ENCODE measurements around the gene SIPA1L3.
"Not testable (repeated sequence)": the region's sequence is repeated elsewhere in the genome, so short reads cannot be mapped to it uniquely, and the experiment has no call there.

Gene SIPA1L3

DNA sequence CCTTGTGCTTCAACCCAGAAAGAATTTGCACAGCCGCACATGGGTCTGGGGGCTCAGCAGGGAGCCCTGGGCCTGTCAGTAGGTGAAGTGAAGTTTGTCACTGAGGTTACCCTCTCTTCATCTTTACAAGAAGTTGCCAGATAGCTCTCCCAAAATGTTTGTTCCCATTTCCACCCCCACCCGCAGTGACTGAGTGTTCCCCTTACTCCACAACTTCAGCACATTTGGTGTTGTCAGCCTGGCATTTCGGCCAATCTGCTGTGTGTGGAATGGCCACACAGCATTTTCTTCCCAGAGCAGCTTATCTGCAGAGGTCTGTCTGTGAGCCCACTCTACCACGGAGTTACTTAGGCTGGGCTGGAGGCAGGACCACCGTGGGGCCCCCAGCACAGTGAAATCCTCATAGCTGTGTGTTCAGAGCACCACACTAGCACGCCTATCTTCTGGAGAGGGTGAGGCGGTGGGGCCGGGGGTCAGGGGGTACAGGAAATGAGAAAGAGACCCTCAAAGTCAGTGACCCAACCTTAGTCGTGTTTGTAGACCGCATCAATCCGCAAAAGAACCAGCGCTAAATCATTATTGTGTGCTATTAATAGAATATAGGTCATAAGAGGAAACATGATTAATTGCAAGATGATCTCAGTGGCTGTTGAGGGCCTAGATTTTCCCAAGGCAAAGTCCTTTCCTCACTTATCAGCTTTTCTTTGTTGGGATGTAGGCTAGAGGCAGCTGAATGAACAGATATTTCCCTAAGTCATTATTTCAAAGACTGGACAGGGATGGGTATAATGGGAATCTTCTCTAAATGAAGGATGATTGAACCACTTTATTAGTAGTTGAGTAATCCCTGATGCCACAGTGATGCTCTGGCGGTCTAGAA is 116.0 kb downstream of the SIPA1L3 start:
- no peak for DNase-seq

DNA sequence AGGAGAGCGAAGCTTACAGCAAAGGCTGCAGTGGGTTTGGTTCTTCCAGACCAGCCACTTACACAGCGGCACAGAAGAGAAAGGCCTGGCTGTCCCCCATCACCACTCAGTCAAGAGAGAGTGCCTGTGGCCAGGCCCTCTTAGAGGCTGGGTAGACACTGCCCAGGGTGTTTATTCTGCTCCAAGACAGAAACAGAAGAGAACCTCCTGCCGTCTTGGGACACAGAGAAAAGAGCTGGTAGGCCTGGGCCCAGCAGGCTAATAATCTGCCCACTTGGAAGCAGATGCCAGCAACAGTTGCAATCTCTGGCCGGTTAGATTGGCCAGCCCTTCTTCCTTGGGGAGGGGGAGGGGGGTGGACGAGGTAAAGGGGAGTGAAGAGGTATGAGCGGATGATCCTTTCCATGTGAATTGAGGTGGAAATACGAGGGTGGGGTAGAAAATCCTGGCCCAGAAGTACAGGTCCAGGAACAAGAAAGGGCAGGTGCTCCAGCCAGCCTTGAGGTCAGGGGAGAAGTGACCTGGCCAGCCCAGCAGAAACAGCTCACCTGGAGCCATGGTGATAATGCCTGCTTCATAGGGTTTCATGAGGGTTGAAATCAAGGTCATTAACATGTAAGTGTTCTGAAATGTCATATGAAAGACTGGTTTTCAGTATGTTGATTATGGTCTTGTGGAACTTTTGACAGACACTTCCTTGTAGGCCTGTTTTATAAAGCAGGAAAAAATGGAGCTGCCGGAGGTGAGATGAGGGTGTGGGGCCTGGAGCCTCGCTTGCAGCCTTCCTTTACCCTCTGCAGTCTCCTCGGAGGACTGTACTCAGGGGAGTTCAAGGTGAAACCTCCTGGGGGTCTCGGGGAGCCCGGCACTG is 116.9 kb downstream of the SIPA1L3 start:
- no peak for DNase-seq

DNA sequence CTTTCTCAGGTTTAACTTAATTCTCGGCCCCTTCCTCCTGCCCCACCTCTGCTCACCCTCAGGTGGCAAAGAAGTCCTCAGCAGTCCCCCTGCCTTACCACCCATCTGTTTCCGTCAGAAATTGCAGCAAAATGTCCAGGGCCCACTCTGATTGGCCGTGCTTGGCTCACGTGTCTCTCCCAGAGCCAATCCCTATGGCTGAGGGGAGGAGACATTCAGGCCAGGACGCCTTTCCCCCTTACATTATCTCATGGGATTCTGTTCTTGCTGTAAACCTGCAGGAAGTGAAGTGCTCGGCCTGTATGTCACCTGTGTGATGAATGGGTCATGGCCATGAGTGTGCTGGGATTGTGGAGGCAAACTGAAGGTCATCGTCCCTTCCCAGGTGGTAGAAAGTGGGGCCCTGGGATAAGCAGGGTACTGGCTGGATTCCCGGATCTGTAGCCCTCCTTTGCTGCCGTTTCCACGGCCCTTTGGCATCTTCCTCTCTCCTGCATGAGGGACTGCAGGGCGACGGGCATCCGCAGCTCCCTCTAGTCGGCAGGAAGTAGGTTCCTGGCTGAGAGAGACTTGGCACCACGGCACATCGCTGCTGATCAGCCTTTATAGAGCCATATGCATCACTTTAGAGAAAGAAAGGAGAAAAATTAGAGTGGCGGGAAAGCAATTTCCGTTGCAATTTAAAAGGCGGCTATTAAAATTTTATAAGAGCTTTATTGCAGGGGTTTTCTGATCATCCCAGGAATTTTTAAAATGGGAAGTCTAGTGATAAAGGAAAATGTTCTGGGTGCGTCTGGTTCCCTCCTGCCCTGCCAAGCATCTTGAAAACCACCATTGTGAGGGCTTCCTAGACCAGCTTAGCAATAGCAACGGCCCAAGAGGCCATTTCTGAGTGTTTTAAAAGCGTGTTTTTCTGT is 118.2 kb downstream of the SIPA1L3 start:
- no peak for DNase-seq

DNA sequence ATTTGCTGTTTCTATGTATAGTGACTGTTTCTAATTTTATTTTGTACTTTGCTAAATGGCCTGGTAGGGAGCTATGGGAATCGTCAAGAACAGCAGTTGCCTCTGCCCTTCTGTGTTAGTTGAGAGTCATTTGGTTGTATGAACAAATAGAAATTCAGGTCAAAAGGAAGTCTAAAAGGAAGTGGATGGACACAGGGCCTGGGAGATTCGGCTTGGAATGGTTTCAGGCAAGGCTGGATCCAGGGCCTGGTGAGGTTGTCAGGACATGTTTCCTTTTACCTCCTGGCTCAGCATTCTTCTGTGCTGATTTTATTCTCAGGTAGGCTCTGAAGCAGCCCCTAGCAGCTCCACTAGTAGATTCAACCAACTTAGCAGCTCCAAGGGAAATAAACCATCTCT is 118.9 kb downstream of the SIPA1L3 start:
- DNase-seq = no peak

DNA sequence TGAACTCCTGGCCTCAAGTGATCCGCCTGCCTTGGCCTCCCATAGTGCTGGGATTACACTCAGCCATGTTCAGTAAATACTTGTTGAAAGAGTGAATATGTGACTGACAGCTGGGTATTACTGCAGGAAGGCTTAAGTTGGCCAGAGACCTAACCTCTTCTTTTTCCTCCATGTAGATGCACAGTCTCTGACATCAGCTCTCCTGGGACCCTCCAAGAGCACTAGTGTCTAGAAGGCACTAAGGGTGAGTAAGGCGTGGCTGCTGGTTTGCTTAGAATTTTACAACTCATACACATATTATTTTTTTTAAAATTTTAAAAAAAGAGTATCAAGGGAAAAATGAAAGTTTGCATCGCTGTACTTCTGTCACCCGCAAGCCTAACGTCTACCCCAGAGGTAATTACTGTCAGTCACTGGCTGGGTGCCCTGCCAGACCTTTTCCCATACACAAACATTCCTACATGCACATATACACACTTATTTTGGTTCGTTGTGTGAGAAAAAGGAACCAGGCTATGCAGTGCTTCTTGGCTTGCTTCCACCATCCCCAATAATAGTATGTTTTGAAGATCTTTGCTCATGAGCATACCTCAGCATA is 122.0 kb downstream of the SIPA1L3 start:
- peak; percentile 70 for DNase-seq

DNA sequence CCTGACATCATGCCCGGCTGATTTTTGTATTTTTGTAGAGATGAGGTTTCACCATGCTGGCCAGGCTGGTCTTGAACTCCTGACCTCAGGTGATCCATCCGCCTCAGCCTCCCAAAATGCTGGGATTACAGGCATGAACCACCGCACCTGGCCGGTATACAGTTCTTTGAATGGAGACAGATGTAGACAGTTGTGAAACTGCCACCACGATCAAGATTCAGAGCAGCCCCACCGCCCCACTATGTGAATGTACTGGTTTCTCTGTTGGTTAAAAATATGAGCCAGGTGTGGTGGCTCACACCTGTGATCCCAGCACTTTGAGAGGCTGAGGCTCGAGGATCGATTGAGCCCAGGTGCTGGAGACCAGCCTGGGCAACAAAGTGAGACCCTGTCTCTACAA is 123.0 kb downstream of the SIPA1L3 start:
- DNase-seq = not testable (repeated sequence)

DNA sequence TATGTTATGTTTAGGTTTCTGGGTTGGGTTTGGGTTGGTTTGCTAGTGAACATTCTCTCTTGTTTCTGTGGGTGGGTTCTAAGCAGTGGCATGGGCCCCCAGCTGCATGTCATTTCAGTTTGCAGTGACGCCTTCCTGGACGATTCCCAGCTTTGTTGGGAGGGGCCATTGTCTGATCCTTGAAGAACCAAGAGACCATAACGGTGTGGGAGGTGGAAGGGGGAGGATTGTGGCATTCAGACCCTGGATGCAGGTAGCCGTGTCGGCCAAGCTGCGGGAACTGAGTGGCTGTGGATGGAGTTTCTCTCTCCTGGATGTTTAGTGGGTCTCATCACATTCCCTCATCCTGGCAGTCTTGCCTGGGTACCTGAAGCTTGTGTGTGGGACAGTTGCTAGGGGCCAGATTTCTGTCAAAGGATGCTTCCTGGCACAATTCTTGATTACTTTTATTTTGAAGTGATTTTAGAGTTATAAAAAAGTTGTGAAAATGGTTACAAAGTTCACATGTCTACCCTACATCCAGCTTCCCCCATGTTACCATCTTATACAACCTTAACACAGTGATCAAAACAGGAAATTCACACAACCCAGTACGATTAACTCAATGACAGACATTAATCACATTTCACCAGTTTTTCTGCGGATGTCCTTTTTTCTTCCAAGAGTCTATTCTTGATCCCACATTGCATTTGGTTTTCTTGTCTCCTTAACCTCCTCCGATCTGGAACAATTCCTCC is 123.8 kb downstream of the SIPA1L3 start:
- DNase-seq = no peak

DNA sequence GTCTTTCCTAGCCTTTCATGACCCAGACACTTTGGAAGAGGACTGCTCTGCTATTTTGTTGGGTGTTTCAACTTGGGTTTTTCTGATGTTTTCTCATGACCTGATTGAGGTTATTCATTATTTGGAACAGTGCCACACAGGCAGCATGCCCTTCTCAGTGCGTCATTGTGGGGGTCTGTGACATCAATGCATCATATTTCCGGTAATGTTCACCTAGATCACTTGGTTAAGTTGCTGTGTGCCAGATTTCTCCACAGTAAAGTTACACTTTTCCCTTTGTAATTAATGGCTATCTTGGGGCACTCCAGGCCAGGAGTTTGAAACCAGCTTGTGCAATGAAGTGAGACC is 124.4 kb downstream of the SIPA1L3 start:
- DNase-seq = no peak

DNA sequence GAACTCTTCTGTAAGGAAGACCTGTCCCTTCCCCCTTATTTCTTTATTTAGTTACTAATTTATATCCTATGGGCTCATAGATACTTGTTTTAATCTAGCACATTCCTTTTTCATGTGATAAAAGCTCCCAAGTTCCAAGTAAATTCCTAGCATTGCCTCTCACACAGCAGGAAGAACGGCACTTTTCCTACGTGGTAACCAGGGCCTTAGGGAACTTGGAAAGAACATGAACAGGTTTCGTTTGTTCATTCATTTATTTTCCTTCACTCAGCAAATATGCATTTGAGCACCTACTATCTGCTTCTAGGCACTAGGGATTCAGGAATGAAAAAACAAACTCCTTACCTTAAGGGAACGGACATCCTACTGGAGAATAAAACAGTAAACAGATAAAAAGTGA is 125.1 kb downstream of the SIPA1L3 start:
- no peak for DNase-seq

DNA sequence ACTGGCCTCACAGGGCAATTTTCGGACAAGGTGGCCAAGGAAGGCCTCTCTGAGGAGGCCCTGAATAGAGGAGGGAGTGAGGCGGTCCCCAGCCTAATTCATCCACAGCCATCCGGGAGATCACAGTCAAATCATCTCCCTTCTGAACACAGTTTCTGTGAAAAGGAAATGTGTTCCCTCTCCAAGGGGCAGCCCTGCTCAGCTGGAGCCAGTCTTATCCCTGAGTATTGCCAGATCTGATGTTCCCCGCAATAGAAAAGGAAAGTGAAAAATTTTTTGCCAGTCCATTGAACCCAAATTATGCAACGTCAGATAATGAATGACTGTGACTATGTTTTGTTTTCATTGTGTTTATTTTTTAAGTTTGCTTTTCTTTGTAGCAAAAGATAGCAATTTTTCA is 125.9 kb downstream of the SIPA1L3 start:
- DNase-seq = no peak

DNA sequence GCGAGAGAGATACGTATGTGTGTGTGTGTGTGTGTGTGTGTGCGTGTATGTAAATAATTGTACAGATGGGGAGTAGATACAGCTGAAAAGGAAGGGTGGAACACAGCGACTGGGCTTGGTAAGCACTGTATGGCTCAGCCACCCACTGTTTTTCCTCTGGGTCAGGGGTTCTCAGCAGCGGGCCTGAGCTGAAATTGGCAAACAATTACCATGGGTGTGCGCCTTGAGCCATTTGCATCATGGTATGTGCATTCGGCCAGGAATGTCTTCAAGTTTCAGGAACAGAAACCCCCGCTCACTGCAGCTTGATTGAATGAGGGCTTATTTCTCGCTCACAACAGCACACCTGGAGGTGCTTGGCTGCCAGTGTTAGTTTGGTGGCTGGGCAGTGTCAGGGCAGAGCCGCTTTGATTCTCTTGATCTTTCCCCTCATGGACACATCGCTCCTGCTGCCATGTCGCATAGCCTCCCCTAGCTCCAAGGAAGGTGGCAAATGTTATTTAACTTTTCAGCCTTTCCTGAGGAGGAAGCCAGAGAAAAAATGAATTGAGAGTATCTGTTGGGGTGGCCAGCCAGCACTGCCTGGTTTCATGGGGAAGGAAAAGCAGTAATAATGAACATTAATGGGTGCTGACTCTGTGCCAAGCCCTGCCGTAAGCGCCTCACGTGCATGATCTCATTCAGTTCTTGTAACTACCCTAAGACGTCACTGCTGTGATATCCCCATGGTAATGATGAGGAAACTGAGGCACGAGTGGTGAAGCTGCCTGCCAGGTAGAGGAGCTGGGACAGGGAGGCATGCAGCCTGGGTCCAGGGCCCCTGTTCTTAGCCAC is 126.9 kb downstream of the SIPA1L3 start:
- DNase-seq = no peak

DNA sequence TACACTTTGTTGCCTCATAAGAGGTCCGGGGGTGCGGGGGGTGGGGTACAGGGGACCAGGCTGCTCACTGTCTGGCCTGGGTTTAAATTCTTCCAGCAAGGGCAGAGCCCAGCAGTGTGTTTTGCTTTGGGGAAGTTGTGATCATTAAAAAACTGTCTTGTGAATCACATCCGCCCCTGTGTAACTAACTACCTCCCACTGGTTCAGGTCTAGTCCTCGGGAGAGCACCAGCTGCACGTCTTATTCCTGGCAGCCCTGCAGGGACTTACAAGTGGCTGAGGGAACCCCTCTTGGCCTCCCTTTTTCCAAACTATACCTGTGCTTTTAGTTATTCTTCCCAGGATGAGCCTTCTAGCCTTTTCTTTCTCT is 127.5 kb downstream of the SIPA1L3 start:
- no peak for DNase-seq

DNA sequence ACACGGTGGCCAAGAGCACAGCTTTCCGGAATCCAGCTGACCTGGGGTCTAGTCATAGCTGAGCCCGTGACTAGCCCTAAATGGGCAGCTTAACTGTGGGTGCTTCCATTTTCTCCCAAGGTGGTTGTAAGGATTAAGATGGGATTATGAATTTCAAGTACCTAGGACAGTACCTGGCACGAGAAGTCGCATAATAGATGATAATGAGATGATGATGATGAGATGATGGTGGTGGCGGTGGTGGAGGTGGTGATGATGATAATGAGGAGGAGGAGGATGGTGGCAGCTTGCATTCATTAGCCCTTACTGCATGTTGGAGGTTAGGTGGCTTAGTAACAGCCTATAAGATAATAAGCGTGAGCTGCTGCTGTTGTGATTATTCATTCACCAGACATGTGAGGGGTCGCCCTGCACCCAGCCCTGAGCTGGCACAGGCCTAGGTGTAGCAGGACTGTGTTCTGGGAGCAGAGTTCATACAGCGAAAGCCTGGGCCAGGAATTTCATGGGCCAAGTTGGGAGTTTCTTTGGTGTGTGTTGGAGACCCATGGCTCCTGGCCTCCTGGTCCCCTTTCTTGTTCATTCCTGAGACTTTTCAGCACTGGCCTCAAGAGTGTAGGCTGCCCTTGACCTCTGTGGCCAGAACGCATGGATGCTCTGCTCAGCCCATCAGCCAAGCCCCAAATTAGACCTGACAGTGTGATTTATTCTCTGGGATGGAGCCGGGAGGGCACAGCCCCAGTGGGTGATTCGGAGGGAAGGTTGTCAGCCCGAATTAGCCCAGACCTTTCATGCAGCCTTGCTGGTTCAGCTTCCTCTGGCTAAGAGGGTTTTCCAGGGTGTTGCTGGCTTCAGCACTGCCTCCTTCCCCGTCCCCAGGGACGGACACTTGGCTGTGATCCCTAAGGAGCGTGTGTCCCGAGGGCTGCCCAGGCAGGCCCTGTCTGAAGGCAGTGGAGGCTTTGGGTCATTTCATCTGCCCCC is 128.8 kb downstream of the SIPA1L3 start:
- peak; percentile 50 for DNase-seq

DNA sequence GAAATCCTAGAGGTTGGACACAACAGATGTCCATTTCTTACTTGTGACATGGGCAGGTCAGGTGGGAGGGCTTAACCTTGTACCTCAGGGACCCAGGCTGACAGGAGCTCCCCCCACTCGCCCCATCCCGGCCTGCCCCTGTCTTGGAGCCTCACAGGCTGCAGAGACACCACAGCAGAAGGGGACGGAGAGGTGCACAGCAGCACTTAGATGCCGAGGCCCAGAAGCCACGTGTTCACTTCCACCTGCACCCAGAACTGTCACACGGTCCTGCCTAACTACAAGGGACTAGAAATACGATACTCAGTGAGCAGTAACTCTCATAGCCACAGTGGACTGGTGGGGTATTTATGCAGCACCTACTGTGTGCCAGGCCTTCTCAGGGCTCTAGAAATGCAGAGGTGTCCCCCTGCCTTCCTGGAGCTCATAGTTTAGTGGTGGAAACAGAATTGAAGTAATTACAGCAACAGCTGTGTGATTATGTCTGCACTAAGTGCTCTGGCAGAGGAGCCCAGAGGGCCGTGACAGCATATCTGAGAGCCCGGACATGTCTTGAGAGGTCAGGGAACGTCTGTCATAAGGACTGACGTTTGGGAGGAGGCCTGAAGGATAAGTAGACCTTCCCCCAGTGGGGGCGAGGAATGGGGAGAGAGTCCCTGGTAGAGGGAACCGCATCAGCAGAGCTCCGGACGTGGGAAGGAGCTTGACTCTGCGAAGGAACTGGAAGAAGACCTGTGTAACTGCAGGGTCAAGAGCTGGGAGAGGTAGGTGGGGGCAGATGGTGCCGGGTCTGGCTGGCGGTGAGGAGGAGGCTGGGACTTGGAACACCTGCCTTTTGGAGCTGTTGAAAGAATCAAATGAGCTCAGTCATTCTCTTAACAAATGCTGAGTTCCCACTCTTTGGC is 130.0 kb downstream of the SIPA1L3 start:
- no peak for DNase-seq

DNA sequence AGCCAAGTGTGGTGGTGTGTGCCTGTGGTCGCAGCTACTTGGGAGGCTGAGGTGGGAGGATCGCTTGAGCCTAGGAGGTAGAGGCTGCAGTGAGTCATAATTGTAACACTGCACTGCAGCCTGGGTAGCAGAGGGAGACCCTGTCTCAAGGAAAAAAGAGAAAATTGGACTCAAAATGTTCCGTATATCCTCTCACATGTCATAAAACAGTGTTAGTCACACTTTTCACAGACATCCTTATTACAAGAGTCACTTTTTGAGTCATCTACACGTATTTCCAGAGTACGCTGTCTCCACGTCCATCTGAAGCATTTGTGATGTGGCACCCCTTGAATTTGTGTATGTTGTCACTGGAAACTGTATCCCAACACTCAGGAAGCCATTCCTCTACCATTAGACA is 133.0 kb downstream of the SIPA1L3 start:
- DNase-seq = no peak

DNA sequence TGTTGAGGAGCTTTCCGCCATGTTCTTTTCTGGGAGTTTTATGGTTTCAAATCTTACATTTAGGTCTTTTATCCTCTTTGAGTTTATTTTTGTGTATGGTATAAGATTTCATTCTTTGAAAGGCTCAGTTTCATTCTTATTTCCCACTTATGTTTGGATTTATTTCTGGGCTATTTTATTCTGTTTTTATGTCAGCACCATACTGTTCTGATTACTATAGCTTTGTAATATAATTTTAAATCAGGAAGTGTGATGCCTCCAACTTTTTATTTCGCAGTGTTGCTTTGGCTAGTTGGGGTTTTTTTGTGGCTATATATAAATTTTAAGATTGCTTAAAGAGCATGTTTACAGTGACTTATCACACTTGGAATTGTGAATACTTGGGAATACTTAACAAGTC is 135.1 kb downstream of the SIPA1L3 start:
- no peak for DNase-seq

DNA sequence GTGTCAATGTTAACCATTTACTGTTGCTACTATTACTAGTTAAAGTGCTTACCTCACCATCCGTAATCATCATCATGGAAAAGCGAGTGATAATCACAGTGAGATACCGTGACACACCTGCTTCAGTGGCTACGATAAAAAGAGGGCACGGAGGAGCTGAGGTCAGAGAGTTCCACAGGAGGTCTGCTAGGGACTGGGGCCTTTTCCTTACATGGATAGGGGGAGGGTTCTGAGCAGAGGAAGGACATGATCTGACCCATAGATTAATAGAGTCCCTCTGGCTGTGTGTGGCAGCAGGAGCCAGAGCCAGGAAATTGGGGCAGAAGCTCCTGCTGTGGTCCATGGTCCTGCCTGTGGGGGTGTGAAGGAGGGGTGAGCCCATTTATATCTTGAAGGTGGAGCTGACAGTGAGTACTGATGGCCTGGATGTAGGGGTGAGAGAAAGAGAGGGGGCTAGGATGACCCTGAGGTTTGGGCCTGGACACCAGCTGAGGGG is 136.7 kb downstream of the SIPA1L3 start:
- DNase-seq = no peak
